ENCODE measurements around the gene ERBB2. TPM values are rescaled to one million over a fixed set of nuclear protein-coding genes. Genes with fewer than 3 reads are reported as not detected.
A peak's percentile ranks its signal among the peaks of the same experiment; 100 is the strongest.

The ERBB2 gene
- total RNA-seq, 1 donor: 44.2 TPM

- peaks cover 48% of the 10 kb centered on the region for H4K20me1 ChIP-seq (ENCODE audit: insufficient read depth, low read length)
- no peak overlapping the region for H2AFZ ChIP-seq (ENCODE audit: low read length)
- H3K9me3 ChIP-seq (ENCODE audit: low read depth, low read length): no peaks in the 10 kb centered on the region
- peaks cover 13% of the 10 kb centered on the region for H3K4me1 ChIP-seq (ENCODE audit: insufficient read depth, low read length)
- DNase-seq (ENCODE audit: insufficient read length, low spot score, missing footprints): peak; percentile 62
- no peak overlapping the region for H3K27ac ChIP-seq (ENCODE audit: low read depth, low read length)
- peaks cover 67% of the 10 kb centered on the region for H3K79me2 ChIP-seq (ENCODE audit: insufficient read depth, low read length)
- no peak overlapping the region for H3K4me3 ChIP-seq (ENCODE audit: insufficient read depth, low read length)
- TF ChIP-seq CTCF (IDR thresholded peaks at IDR 0.05; ENCODE audit: extremely low read depth, low read depth, low read length): no peak
- H3K27me3 ChIP-seq (ENCODE audit: insufficient read depth, low read length): no peaks in the 10 kb centered on the region
- peaks cover 8% of the 10 kb centered on the region for H3K36me3 ChIP-seq (ENCODE audit: insufficient read depth, low read length)
- no peak overlapping the region for H3K4me2 ChIP-seq (ENCODE audit: insufficient read depth, low read length)
Observed at GRCh38 chr17:39702901-39703893, 3.3 kb downstream of the ERBB2 start.

- Histone ChIP-seq H3K9me3 (ENCODE audit: low read depth, low read length) (no peaks in the 10 kb centered on the region), H3K4me2 (ENCODE audit: insufficient read depth, low read length) (no peak overlapping the region), H3K36me3 (ENCODE audit: insufficient read depth, low read length) (peaks cover 14% of the 10 kb centered on the region), H3K27me3 (ENCODE audit: insufficient read depth, low read length) (no peaks in the 10 kb centered on the region), H3K79me2 (ENCODE audit: insufficient read depth, low read length) (peaks cover 67% of the 10 kb centered on the region), H4K20me1 (ENCODE audit: insufficient read depth, low read length) (peaks cover 48% of the 10 kb centered on the region), H3K27ac (ENCODE audit: low read depth, low read length) (no peak overlapping the region), H3K4me1 (ENCODE audit: insufficient read depth, low read length) (peaks cover 13% of the 10 kb centered on the region), H2AFZ (ENCODE audit: low read length) (no peak overlapping the region), H3K4me3 (ENCODE audit: insufficient read depth, low read length) (no peak overlapping the region)
- TF ChIP-seq CTCF (IDR thresholded peaks at IDR 0.05; ENCODE audit: extremely low read depth, low read depth, low read length): no peak
- peak; percentile 32 for DNase-seq (ENCODE audit: insufficient read length, low spot score, missing footprints)
Observed at GRCh38 chr17:39703913-39704312, 4.0 kb downstream of the ERBB2 start.

- Histone ChIP-seq H3K79me2 (ENCODE audit: insufficient read depth, low read length) (peaks cover 63% of the 10 kb centered on the region), H3K4me2 (ENCODE audit: insufficient read depth, low read length) (no peak overlapping the region), H4K20me1 (ENCODE audit: insufficient read depth, low read length) (peaks cover 48% of the 10 kb centered on the region), H2AFZ (ENCODE audit: low read length) (no peak overlapping the region), H3K27ac (ENCODE audit: low read depth, low read length) (no peak overlapping the region), H3K27me3 (ENCODE audit: insufficient read depth, low read length) (no peaks in the 10 kb centered on the region), H3K4me1 (ENCODE audit: insufficient read depth, low read length) (peaks cover 13% of the 10 kb centered on the region), H3K9me3 (ENCODE audit: low read depth, low read length) (no peaks in the 10 kb centered on the region), H3K36me3 (ENCODE audit: insufficient read depth, low read length) (peaks cover 24% of the 10 kb centered on the region), H3K4me3 (ENCODE audit: insufficient read depth, low read length) (no peak overlapping the region)
- DNase-seq (ENCODE audit: insufficient read length, low spot score, missing footprints): peak; percentile 95
- peak; percentile 53 for TF ChIP-seq CTCF (IDR thresholded peaks at IDR 0.05; ENCODE audit: extremely low read depth, low read depth, low read length)
Observed at GRCh38 chr17:39704821-39705551, 5.1 kb downstream of the ERBB2 start.

All from osteoblast (primary cell).